Measurements from ENCODE around the gene ITPR1.
A peak's percentile ranks its signal among the peaks of the same experiment; 100 is the strongest.
"Not testable (repeated sequence)": the region's sequence is repeated elsewhere in the genome, so short reads cannot be mapped to it uniquely, and the experiment has no call there.

ITPR1 gene

GRCh38 chr3:4493014-4493940 is at the start of gene ITPR1:
TSS of gene ITPR1 (plus strand) at chr3:4493348. CDS start at chr3:4516492, 23,144 bp downstream.
- no peak for TF ChIP-seq CTCF (IDR thresholded peaks at IDR 0.05; ENCODE audit: insufficient read depth, missing control alignments)
- FAIRE-seq, result no peak
- DNase-seq (ENCODE audit: insufficient read length, low spot score), result peak; percentile 94

- TF ChIP-seq CTCF (IDR thresholded peaks at IDR 0.05; ENCODE audit: insufficient read depth, missing control alignments), result no peak
- DNase-seq (ENCODE audit: insufficient read length, low spot score) (no peak), FAIRE-seq (no peak)
Measured at GRCh38 chr3:4447295-4447999, 45.7 kb upstream of the ITPR1 start.

GRCh38 chr3:4448187-4448586 is 45.0 kb upstream of the ITPR1 start:
- FAIRE-seq (no peak), DNase-seq (ENCODE audit: insufficient read length, low spot score) (no peak)
- TF ChIP-seq CTCF (IDR thresholded peaks at IDR 0.05; ENCODE audit: insufficient read depth, missing control alignments), result no peak

- FAIRE-seq (peak; percentile 53), DNase-seq (ENCODE audit: insufficient read length, low spot score) (no peak)
- no peak for TF ChIP-seq CTCF (IDR thresholded peaks at IDR 0.05; ENCODE audit: insufficient read depth, missing control alignments)
Measured at GRCh38 chr3:4449043-4449805, 43.9 kb upstream of the ITPR1 start.

GRCh38 chr3:4454142-4454541 is 39.0 kb upstream of the ITPR1 start:
- no peak for TF ChIP-seq CTCF (IDR thresholded peaks at IDR 0.05; ENCODE audit: insufficient read depth, missing control alignments)
- FAIRE-seq (no peak), DNase-seq (ENCODE audit: insufficient read length, low spot score) (no peak)

- DNase-seq (ENCODE audit: insufficient read length, low spot score), result not testable (repeated sequence)
- peak; percentile 74 for FAIRE-seq
Measured at GRCh38 chr3:4456780-4457179, 36.4 kb upstream of the ITPR1 start.

- FAIRE-seq, result no peak
- TF ChIP-seq CTCF (IDR thresholded peaks at IDR 0.05; ENCODE audit: insufficient read depth, missing control alignments), result no peak
- no peak for DNase-seq (ENCODE audit: insufficient read length, low spot score)
Measured at GRCh38 chr3:4458961-4459360, 34.2 kb upstream of the ITPR1 start.

Measured in D721Med (cell line).